ENCODE measurements around the gene EHMT1. TPM values are rescaled to one million over a fixed set of nuclear protein-coding genes. Genes with fewer than 3 reads are reported as not detected.

EHMT1 gene
- polyA plus RNA-seq, 3 donors, result 10.1 to 46.5 (median 15.0) TPM

DNA sequence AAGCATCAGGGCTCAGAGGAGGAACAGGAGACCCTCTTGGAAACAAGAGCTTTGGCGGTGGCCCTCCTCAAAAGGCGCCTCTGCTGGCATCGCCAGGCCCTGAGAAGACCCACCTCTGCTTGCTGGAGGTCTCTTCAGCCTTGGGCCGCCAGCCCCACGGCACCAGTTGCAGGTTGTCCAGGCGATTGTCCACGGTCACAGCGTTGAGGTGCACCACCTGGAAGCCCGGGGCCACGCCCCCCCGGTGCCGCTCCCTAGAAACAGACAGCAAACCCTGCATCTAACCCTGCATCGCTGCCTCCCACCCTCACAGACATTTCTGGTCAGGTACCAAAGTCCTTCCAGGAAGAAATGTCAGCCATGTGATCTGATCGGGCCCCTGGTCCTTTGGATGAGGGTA is 32.0 kb upstream of the EHMT1 start:
- Mint-ChIP-seq H3K4me3 (no peak overlapping the region), H3K27ac (no peak overlapping the region), H3K27me3 (ENCODE audit: low read depth in 3 of 3) (peaks cover 0 to 3% (median 0%) of the 10 kb centered on the region in 3 donors), H3K4me1 (peaks cover 12% of the 10 kb centered on the region), H3K9me3 (peaks cover 0 to 2% (median 0%) of the 10 kb centered on the region in 7 donors), H3K36me3 (peaks cover 47 to 57% of the 10 kb centered on the region in 2 donors)
- intact Hi-C loops (cut with micrococcal nuclease), result no loop called here
- H3K9ac ChIP-seq (ENCODE audit: insufficient read depth, low read length, poor library complexity, severe bottlenecking), result no peak overlapping the region
- no peak overlapping the region for H3K4me3 ChIP-seq (replicated peaks in 1 of 3; ENCODE audit: low read depth in 2 of 3, low read length in 3 of 3)
- no peaks in the 10 kb centered on the region for H3K9me3 ChIP-seq (replicated peaks in 1 of 2; ENCODE audit: control insufficient read depth in 1 of 2, insufficient read depth in 1 of 2, low read length in 2 of 2)
- H3K79me2 ChIP-seq (ENCODE audit: insufficient read depth, low read length), result peaks cover 13% of the 10 kb centered on the region
- H3K27me3 ChIP-seq (ENCODE audit: control insufficient read depth in 2 of 2, insufficient read depth in 2 of 2, low read length in 2 of 2), result no peaks in the 10 kb centered on the region
- peaks cover 8% of the 10 kb centered on the region for H4K20me1 ChIP-seq (ENCODE audit: insufficient read depth, low read length)
- TF ChIP-seq CTCF (IDR thresholded peaks at IDR 0.05), result no peak
- no peak overlapping the region for H3K4me2 ChIP-seq (replicated peaks; ENCODE audit: extremely low read depth, low read length, poor library complexity, severe bottlenecking)
- DNase-seq, result no peak
- 97% methylated on average over 13 of the region's 14 CpGs for WGBS (ENCODE audit: insufficient coverage)
- peaks cover 30 to 50% of the 10 kb centered on the region in 2 donors for H3K36me3 ChIP-seq (replicated peaks in 1 of 2; ENCODE audit: control insufficient read depth in 1 of 2, insufficient read depth in 2 of 2, low read length in 2 of 2)
- H2AFZ ChIP-seq (ENCODE audit: insufficient read depth, low read depth, low read length, poor library complexity, severe bottlenecking), result no peak overlapping the region
- H3K27ac ChIP-seq (ENCODE audit: low read depth in 1 of 2, low read length in 2 of 2), result no peak overlapping the region
- peaks cover 17 to 22% of the 10 kb centered on the region in 2 donors for H3K4me1 ChIP-seq (ENCODE audit: control insufficient read depth in 1 of 2, insufficient read depth in 2 of 2, low read length in 2 of 2)

- peaks cover 28 to 37% of the 10 kb centered on the region in 2 donors for H3K4me1 ChIP-seq (ENCODE audit: control insufficient read depth in 1 of 2, insufficient read depth in 2 of 2, low read length in 2 of 2)
- H3K27ac Mint-ChIP-seq, result no peak overlapping the region
- H3K4me3 ChIP-seq (replicated peaks in 1 of 3; ENCODE audit: low read depth in 2 of 3, low read length in 3 of 3), result no peak overlapping the region
- no peak overlapping the region for H2AFZ ChIP-seq (ENCODE audit: insufficient read depth, low read depth, low read length, poor library complexity, severe bottlenecking)
- H3K27ac ChIP-seq (ENCODE audit: low read depth in 1 of 2, low read length in 2 of 2), result no peak overlapping the region
- peaks cover 24 to 38% of the 10 kb centered on the region in 2 donors for H3K36me3 ChIP-seq (replicated peaks in 1 of 2; ENCODE audit: control insufficient read depth in 1 of 2, insufficient read depth in 2 of 2, low read length in 2 of 2)
- peaks cover 34 to 43% of the 10 kb centered on the region in 2 donors for H3K36me3 Mint-ChIP-seq
- H3K9me3 ChIP-seq (replicated peaks in 1 of 2; ENCODE audit: control insufficient read depth in 1 of 2, insufficient read depth in 1 of 2, low read length in 2 of 2), result no peaks in the 10 kb centered on the region
- WGBS (ENCODE audit: insufficient coverage), result 97% methylated on average over 8 of the region's 13 CpGs
- peaks cover 8% of the 10 kb centered on the region for H4K20me1 ChIP-seq (ENCODE audit: insufficient read depth, low read length)
- no peak overlapping the region for H3K4me3 Mint-ChIP-seq
- no peaks in the 10 kb centered on the region for H3K27me3 ChIP-seq (ENCODE audit: control insufficient read depth in 2 of 2, insufficient read depth in 2 of 2, low read length in 2 of 2)
- no peak for TF ChIP-seq CTCF (IDR thresholded peaks at IDR 0.05)
- intact Hi-C loops (cut with micrococcal nuclease), result loop anchor here in 1 of 2 donors (2.0 kb wide), 1 partner anchor 18 kb away; no protein-coding TSS in a partner anchor
- H3K27me3 Mint-ChIP-seq (ENCODE audit: low read depth in 3 of 3), result peaks cover 0 to 3% (median 0%) of the 10 kb centered on the region in 3 donors
- H3K79me2 ChIP-seq (ENCODE audit: insufficient read depth, low read length), result peaks cover 16% of the 10 kb centered on the region
- peaks cover 25% of the 10 kb centered on the region for H3K4me1 Mint-ChIP-seq
- no peak for DNase-seq
- H3K9me3 Mint-ChIP-seq, result peaks cover 0 to 2% (median 0%) of the 10 kb centered on the region in 7 donors
- H3K9ac ChIP-seq (ENCODE audit: insufficient read depth, low read length, poor library complexity, severe bottlenecking), result no peak overlapping the region
- no peak overlapping the region for H3K4me2 ChIP-seq (replicated peaks; ENCODE audit: extremely low read depth, low read length, poor library complexity, severe bottlenecking)
Measured at GRCh38 chr9:137588311-137588710, 30.5 kb upstream of the EHMT1 start.
